NCI-H1417 (cell line): ENCODE measurements around the gene MVK.

ENCODE experiments used
- DNase-seq, 3 experiments: peaks; one replicate each; lab custom pipeline; 2025; lab: John Stamatoyannopoulos, UW

MVK gene

DNA sequence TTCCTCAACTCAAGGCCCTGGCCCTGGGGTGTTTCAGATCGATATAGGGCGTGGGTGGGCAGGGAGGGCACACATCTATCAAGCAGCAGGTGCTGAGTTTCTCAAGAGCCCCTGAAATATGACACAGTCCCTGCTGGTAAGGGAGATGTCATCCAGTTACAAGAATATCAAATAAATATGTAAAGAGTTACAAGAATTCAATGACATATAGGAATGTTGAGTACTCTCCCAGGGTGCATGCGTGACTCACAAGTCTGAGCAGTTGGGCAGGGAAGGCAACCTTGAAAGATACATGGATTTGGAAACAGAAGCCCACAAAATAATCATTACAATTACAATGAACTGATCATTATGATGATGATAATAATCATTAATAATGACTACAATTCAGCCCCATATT, 35.2 kb downstream of the MVK start:
- DNase-seq, result no peak

GRCh38 chr12:109609342-109609741, 35.7 kb downstream of the MVK start:
- peak in 2 of 3 experiments; percentile 35 to 71 for DNase-seq

DNA sequence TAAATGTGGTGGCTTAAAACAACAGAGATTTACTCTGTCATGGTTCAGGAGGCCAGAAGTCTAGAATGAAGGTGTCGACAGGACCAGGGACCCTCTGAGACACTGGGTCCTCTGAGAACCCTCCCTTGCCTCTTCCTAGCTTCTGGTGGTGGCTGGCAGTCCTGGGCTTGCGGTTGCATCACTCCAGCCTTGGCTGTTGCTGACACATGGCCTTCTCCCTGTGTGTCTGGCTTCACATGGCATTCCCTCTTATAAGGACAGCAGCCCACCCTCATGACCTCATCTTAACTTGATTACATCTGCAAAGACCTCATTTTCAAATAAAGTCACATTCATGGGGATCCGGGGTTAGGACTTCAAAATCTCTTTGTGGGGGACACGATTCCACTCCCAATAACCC, 36.9 kb downstream of the MVK start:
- DNase-seq, result no peak

GRCh38 chr12:109611223-109611622, 37.6 kb downstream of the MVK start:
- DNase-seq, result no peak

DNA sequence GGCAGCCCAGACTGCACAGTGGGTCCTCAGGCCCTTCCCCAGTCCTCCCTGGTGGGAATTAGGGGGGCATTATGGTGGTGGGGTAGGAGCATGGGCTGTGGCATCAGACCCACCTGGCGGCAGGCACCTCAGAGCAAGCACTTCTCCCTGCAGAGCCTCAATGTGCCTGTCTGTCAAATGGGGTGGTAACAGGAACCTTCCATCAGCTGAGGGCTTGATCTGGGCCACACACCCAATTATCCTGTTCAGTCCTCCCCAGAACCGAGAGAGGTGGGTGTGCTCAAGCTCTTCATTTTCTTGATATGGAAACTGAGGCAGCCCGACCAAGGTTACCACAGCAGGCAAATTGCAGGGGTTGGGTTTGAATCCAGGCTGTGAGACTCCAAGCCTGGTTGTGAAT, 38.4 kb downstream of the MVK start:
- no peak for DNase-seq

- peak in 2 of 3 experiments; percentile 48 to 79 for DNase-seq
Measured at GRCh38 chr12:109612975-109613502, 39.4 kb downstream of the MVK start.

GRCh38 chr12:109613649-109614455, 40.3 kb downstream of the MVK start:
- peak in 2 of 3 experiments; percentile 84 to 94 for DNase-seq

GRCh38 chr12:109615556-109616229, 42.1 kb downstream of the MVK start:
- DNase-seq, result no peak

DNA sequence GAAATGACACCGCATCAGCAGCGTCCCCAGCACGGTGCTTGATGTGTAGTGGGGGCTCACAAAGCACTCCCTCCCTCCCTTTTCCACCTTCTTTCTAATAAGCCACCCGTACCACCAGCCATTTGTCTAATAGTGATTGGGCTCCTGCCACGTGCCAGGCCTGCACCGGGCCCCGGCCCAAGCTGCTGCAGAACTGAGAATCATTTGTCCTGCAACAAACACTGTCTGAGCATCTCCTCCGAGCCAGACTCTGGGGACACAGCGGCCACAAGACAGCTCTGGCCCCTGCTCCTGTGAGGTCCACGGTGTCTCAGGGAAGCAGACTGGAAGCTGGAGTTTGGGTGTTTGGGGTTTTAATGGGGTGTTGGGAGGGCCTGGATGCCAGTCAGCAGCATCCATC, 43.9 kb downstream of the MVK start:
- no peak for DNase-seq

DNA sequence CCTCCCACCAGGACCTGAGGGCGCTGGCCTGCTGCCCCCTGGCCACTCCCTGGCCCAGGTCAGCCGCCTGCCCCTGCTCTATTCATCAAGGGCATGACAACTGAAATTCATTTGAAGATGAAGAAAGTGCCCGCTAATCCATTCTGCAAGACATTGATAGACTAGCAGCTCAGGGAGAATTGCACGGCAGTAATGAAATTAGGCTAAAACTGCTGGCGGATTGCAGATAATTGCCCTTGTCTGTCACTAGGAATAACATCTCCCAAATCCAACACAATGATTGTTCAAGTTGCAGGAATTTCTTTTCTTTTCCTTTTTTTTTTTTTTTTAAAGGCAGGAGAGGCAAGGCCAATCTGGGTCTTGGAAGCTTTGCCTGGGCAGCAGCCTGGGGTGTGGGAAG, 44.5 kb downstream of the MVK start:
- peak in 1 of 3 experiments; percentile 41 for DNase-seq

DNA sequence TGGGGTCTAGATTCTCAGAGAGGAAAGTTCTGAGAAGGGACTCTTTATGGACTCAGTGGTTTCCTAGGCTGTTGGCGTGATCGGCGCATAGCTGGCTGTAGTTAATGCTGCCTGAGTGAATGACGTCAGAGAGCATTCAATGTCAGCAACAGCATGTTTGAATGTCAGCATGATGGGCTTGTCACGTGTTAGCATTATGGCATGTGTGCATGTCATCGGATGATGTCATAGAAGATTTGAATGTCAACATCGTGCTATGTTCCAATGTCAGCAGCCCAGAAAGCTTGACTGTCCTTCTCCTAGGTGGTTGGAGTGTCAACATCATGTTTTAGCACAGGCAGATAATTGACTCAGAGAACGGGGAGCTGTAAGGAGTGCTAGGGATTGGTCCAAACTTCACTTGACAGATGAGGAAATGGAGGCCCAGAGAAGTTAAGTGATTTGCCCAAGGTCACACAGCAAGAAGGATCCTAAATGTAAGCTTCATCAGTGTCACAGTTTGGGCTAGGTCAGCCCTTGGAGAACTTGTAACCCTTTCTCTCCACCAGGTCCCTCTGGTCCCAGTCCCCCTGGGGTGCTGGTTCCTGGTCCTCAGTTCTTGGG, 45.5 kb downstream of the MVK start:
- no peak for DNase-seq

- no peak for DNase-seq
Measured at GRCh38 chr12:109621211-109621694, 47.7 kb downstream of the MVK start.

DNA sequence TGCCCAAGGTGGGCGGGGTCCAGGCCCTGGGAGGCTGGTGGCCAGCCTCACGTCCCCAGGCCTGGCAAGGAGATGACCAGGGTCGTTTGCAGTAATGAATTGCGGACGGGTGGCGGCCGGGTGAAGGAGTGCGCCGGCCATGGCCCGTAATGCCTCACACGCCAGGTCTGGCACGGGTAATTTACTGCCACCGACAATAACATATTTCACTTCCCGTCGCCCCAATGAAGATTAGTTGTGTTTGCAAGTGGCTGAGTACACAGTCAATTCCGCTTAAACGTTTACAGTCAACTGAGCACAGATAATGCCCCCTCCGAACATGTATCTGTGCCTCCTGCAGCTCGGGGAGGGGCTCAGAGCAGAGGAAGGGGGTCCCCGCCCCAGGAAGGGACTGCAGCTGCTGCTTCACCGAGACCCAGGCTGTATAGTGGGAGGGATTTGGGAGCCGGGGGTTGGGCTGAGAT, 48.3 kb downstream of the MVK start:
- DNase-seq, result peak; percentile 85 to 100 (median 97)

DNA sequence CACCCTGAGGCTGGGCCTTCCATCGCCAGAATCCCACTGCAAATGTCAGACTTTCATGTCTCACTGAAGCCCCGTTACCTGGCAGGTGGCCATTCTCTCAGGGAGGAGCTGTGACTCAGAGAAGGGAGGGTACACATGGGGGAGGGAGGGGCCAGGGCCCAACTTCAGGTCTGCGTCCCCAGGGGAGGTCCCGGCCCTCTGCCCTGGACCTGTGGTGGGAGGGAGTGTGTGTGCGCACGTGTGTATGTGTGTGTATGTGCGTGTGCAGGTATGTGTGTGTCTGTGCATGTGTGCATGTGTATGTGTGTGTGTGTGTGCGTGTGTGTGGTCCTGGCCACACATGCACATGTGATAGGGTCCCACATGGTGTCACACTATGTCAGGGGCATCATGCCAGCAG, 50.9 kb downstream of the MVK start:
- peak in 2 of 3 experiments; percentile 42 to 58 for DNase-seq

DNA sequence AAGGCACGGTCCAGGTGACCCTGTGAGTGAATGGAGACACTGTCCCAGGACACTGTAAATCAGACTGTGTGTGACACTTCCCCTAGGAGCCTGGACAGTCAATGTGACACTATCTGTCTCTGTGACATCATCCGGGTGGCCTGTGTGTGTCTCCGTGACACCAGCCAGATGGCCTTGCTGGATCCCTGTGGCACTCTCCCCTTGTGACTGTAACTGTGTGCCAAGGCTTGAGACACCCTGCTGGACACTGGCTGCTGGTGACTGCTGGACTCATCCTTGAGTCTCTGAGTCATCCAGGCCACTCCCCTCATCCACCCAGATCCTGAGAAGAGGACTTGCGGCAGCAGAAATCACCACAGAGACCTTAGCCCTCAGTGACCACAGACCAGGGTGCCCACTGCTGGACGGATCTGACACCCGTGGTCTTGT, 51.6 kb downstream of the MVK start:
- peak in 1 of 3 experiments; percentile 30 for DNase-seq

DNA sequence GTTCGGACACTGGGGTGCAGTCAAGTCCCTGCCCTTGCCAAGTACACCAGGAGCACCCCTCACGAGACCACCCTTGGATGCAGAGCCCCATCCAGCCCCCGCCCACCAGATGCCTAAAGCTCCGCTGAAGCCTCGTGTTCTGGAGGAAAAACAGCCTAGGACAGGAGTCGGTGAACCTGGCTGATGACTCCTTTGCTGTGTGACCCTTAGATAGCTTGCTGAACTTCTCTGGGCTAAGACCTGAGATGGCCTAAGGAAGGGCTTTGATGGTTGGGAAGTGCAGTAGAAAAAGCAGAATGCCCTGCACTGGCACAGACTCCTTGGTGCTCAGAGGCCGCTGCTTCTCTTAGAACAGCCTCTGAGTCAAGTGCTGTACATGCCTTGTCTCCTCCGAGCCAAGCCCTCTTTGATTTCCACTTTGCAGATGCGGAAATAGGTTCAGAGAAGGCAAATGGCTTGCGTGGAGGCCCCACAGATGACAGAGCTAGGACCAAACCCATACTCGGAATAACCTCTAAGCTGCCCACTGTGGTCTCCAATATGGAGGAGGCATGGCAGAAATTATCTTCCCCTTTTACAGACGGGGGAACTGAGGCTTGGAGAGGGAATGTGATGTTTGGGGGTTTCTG, 52.3 kb downstream of the MVK start:
- DNase-seq, result no peak

DNA sequence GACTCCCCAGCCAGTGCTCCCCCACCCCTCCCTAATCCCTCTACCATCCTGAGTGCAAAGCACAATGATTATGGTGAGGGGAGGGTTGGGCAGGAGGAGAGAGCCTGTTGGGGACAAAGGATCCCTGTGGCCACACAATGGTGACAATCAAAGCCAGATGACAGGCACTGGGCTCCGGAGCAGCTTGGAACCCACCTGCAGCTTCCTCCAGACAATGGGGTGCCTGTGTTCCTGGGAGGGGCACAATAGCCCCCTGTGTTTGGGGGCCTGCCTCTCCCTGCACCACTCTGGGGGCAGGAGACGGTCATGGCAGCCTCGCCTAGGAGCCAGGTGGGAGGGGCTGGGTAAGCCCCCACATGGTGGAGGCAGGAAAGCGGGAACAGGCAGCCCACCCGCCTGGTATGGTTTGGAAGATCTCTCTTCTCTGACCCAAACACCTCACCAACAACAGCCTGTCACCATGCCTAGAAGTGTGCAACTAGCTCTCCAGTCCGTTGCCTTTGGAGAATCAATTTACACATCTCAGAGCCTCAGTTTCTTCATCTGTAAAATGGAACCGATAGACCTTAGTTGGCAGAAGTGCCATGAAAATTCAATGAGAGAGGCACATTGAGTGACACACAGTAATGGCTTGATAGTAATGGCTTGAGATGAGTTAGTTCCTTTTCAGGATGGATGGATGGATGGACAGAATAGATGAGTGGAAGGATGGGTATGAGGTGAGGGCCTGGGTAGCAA, 53.0 kb downstream of the MVK start:
- peak in 1 of 3 experiments; percentile 42 for DNase-seq

DNA sequence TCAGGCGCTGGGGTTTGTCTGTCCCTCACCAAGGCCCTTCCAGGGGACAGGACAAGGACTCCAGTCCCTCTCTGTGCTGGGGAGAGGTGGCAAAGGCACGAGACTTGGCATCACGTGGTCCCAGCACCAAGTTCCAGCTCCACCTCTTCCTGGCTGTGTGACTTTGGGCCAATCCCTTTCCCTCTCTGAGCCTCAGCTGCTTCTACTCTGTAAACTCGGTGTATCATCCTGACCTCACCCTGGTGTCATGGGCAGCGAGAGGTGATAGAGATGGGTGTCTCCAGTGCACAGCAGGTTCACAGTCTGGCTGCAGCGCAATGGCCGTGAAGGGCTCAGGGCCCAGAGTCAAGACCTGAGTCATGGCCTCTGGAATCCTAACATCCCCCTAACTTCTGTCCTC, 54.0 kb downstream of the MVK start:
- peak in 1 of 3 experiments; percentile 50 for DNase-seq

- no peak for DNase-seq
Measured at GRCh38 chr12:109630107-109630506, 56.5 kb downstream of the MVK start.

- DNase-seq, result peak in 2 of 3 experiments; percentile 76 to 88
Measured at GRCh38 chr12:109630815-109631214, 57.2 kb downstream of the MVK start.

DNA sequence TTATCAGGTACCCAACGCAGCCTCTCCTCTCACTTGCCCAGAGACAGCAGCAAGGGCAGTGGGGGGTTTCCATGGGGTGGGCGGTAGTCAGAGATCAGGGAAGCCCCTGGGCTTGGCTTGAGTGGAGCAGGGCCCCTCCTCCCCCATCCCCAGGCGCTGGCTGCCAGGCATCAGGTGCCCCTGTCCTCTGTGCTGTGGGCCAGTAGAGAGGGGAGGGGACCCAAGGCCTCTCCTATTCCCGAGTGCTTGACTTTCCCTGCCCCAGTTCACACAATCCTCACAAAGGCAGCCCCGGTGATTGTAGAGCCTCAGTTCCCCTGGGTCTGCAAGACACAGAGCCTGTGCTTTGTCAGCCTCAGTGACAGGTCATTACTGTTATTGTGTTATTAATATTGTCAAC, 57.7 kb downstream of the MVK start:
- peak in 2 of 3 experiments; percentile 64 to 65 for DNase-seq
